ENCODE results near the gene GPR15. TPM values are rescaled to one million over a fixed set of nuclear protein-coding genes. Genes with fewer than 3 reads are reported as not detected.

Gene GPR15
- total RNA-seq, result 10 to 100 TPM in 1 of 7 donors, 1 to 10 TPM in 5, not detected in 1; 1.8 to 11.9 (median 5.6) TPM
- polyA plus RNA-seq, result under 1 TPM; 0.30 to 0.86 (median 0.49) TPM
- long read RNA-seq, donor 1, result 0 reads
- long read RNA-seq, donor 2, result 0 reads

DNA sequence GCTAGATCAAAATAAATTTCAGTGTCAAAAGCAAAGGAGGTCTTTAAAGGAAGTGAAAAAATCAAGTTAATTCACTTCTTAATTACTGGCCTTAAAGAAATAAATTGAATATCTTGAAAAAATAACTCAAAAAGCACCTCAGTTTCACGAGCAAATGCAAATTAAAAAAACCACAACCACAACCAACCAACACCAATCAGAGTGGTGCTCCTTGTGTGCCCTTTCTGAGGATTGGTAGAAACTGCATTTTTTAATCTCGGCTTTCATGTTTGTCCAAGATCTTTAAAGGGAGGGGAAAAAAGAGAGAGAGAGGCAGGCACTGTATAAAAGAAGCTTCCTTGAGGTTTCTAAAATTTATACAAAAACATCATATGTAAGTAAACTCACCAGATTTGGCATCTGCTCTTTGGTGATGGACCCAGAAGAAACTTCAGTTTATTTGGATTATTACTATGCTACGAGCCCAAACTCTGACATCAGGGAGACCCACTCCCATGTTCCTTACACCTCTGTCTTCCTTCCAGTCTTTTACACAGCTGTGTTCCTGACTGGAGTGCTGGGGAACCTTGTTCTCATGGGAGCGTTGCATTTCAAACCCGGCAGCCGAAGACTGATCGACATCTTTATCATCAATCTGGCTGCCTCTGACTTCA lies at the start of gene GPR15:
GPR15 (plus strand) TSS at position 357 of the 653 bp plus-strand sequence; CDS start at position 413, 56 bp downstream.
- no peaks in the 10 kb centered on the region for H3K27me3 ChIP-seq (replicated peaks in 1 of 7)
- DNase-seq, result no peak
- intact Hi-C loops (cut with DNase I; ENCODE audit: low total_unique reads), result no loop called here
- peak within 1 kb of the TSS in 1 of 8 donors; percentile 11 for H3K4me3 ChIP-seq
- H3K4me1 ChIP-seq, result no peaks in the 10 kb centered on the region
- TF ChIP-seq POLR2A (IDR thresholded peaks at IDR 0.05) (no peak), POLR2AphosphoS5 (IDR thresholded peaks at IDR 0.05) (no peak)
- TF ChIP-seq, protein P1, sequence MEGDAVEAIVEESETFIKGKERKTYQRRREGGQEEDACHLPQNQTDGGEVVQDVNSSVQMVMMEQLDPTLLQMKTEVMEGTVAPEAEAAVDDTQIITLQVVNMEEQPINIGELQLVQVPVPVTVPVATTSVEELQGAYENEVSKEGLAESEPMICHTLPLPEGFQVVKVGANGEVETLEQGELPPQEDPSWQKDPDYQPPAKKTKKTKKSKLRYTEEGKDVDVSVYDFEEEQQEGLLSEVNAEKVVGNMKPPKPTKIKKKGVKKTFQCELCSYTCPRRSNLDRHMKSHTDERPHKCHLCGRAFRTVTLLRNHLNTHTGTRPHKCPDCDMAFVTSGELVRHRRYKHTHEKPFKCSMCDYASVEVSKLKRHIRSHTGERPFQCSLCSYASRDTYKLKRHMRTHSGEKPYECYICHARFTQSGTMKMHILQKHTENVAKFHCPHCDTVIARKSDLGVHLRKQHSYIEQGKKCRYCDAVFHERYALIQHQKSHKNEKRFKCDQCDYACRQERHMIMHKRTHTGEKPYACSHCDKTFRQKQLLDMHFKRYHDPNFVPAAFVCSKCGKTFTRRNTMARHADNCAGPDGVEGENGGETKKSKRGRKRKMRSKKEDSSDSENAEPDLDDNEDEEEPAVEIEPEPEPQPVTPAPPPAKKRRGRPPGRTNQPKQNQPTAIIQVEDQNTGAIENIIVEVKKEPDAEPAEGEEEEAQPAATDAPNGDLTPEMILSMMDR (IDR thresholded peaks at IDR 0.05 in 8 of 11, conservative IDR thresholded peaks at IDR 0.05 in 3 of 11), result no peak
- no peaks in the 10 kb centered on the region for H3K9me3 ChIP-seq
- H3K27ac ChIP-seq, result peak within 1 kb of the TSS in 2 of 8 donors; percentile 12 to 52
- no peaks in the 10 kb centered on the region for H3K36me3 ChIP-seq
- WGBS, 5 donors, result 78 to 82% (median 81%) methylated on average over 7 of the region's 7 CpGs

DNA sequence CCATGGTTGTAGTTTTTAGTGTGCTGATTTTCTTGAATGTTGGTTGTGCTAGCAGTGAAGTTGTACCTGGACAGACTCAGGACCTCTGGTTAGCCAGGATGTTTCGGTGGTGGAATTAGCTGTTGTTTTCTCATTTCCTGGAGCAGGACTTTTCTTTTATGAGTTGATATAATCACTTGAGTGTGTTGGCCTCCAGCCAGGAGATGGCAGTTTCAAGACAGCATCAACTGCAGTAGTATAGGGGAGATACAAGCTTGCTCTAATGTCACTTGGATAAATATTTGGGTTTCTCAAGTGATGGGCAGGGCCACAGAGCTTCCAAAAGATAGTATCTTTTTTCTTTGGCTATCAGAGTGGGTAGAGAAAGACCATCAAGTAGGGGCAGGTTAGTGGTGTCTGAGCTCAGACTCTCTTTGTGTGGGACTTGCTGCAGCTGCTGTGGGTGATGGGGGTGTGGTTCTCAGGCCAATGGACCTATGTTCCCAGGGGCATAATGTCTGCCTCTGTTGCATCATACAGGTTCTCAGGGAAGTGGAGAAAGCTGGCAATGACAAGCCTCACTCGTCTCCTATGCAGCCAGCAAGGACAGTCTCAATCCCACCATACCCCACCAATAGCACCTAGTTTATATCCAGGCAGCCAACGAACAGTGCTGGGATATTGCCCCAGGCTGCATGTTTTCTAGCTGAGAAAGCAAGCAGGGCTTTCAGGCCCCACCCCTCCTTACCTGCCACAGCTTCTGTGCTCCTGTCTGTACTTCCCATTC lies 48.9 kb upstream of the GPR15 start:
- DNase-seq, result no peak
- 60 to 75% (median 71%) methylated on average over 2 to 3 of the region's 3 CpGs for WGBS, 5 donors
- Histone ChIP-seq H3K36me3 (no peaks in the 10 kb centered on the region), H3K4me3 (no peak overlapping the region), H3K27me3 (replicated peaks in 1 of 7) (no peaks in the 10 kb centered on the region), H3K27ac (no peak overlapping the region), H3K9me3 (peaks cover 0 to 66% (median 48%) of the 10 kb centered on the region in 8 donors), H3K4me1 (no peaks in the 10 kb centered on the region)
- TF ChIP-seq POLR2A (IDR thresholded peaks at IDR 0.05) (no peak), POLR2AphosphoS5 (IDR thresholded peaks at IDR 0.05) (no peak)
- TF ChIP-seq, protein P1 (IDR thresholded peaks at IDR 0.05 in 8 of 11, conservative IDR thresholded peaks at IDR 0.05 in 3 of 11), result no peak
- intact Hi-C loops (cut with DNase I; ENCODE audit: low total_unique reads), result no loop called here

DNA sequence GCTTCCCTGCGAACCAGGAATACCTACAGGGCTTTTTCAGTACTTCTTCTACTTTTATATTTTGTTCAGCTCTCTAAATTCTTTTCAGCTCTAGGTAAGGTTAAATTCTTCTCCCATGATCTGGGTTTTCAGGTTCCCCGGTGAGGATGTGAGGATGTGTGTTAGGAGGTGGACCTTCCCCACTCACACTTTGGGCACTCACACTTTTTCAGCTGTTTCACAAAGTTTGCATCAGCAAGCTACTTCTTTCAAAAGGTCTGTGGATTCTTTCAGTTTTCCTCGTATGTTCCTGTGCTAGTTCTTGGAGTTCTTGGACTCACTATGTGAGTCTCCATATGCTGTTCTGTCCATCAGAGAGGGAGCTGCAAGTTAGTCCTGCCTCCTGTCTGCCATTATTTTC lies 48.2 kb upstream of the GPR15 start:
- no peaks in the 10 kb centered on the region for H3K36me3 ChIP-seq
- TF ChIP-seq, protein P1 (IDR thresholded peaks at IDR 0.05 in 8 of 11, conservative IDR thresholded peaks at IDR 0.05 in 3 of 11), result no peak
- TF ChIP-seq POLR2AphosphoS5 (IDR thresholded peaks at IDR 0.05) (no peak), POLR2A (IDR thresholded peaks at IDR 0.05) (no peak)
- H3K4me1 ChIP-seq, result no peaks in the 10 kb centered on the region
- WGBS, 5 donors, result 90 to 93% (median 90%) methylated on average over 3 of the region's 3 CpGs
- intact Hi-C loops (cut with DNase I; ENCODE audit: low total_unique reads), result no loop called here
- no peak overlapping the region for H3K27ac ChIP-seq
- H3K4me3 ChIP-seq, result no peak overlapping the region
- DNase-seq, result no peak
- no peaks in the 10 kb centered on the region for H3K27me3 ChIP-seq (replicated peaks in 1 of 7)
- H3K9me3 ChIP-seq, result peaks cover 0 to 66% (median 48%) of the 10 kb centered on the region in 8 donors

DNA sequence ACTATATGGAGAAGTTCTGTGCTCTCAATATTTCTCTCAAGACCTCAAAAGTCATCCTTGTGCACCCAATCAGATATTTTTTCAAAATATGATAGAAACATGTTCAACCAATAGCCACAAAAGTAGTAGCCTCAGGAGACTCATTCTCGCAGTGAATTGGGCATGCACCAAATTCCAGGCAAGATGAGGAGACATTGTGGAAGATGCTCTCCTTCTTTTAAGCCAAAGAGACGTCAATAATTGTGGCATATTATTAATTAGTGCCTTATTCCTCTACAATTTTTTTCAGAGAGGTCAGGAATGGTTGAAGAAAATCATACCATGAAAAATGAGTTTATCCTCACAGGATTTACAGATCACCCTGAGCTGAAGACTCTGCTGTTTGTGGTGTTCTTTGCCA lies 34.4 kb upstream of the GPR15 start, which contains the start of gene OR5K2:
OR5K2 (plus strand) TSS at position 301 of the 400 bp plus-strand sequence; CDS start at position 301, 0 bp downstream.
- no peak within 1 kb of the TSS for H3K4me3 ChIP-seq
- intact Hi-C loops (cut with DNase I; ENCODE audit: low total_unique reads), result no loop called here
- 76 to 88% (median 83%) methylated on average over 2 of the region's 2 CpGs for WGBS, 5 donors

More for the DNA sequence above, 34.4 kb upstream of the GPR15 start, which contains the start of gene OR5K2:
- Histone ChIP-seq H3K27me3 (replicated peaks in 1 of 7) (no peaks in the 10 kb centered on the region), H3K27ac (no peak within 1 kb of the TSS), H3K36me3 (no peaks in the 10 kb centered on the region), H3K4me1 (no peaks in the 10 kb centered on the region), H3K9me3 (no peaks in the 10 kb centered on the region)
- DNase-seq, result no peak
- TF ChIP-seq, protein P1 (IDR thresholded peaks at IDR 0.05 in 8 of 11, conservative IDR thresholded peaks at IDR 0.05 in 3 of 11), result no peak
- TF ChIP-seq POLR2A (IDR thresholded peaks at IDR 0.05), result no peak
- TF ChIP-seq POLR2AphosphoS5 (IDR thresholded peaks at IDR 0.05), result no peak

Data from spleen (tissue), 13 donors.